K562 (cell line): ENCODE results near the gene DNMT1. TPM values are rescaled to one million over a fixed set of nuclear protein-coding genes. Genes with fewer than 3 reads are reported as not detected.
A peak's percentile ranks its signal among the peaks of the same experiment; 100 is the strongest.

Experiments
- BRCA1 ChIP-seq, 2 experiments: fragments of 450-650 bp in 1 of 2; sonication (generic) in 1 of 2; formaldehyde crosslinking in 1 of 2; IDR thresholded peaks; 2 replicates each; pipeline versions ENCODE4 v1.5.0 to v1.6.1; 2017 to 2020; ENCODE audit warnings: mild to moderate bottlenecking in 1 of 2, missing genetic modification reagents in 1 of 2
- DDX20 ChIP-seq: fragments of 450-650 bp; IDR thresholded peaks from 2 replicates; pipeline ENCODE4 v1.6.1; 2016; ENCODE audit warnings: missing genetic modification characterization, low read depth, mild to moderate bottlenecking, missing compliant biosample characterization, moderate library complexity
- GTF2E2 ChIP-seq: fragments of 200-800 bp; sonication (Bioruptor generic); IDR thresholded peaks from 2 replicates; pipeline ENCODE4 v1.6.1; 2016; ENCODE audit warnings: missing genetic modification characterization, missing compliant biosample characterization
- KHSRP ChIP-seq: fragments of 450-650 bp; IDR thresholded peaks from 2 replicates; pipeline ENCODE4 v1.6.1; 2017
- NFRKB ChIP-seq: fragments of 450-650 bp; IDR thresholded peaks from 2 replicates; pipeline ENCODE4 v1.6.1; 2016; ENCODE audit warnings: low read depth
- NR2F6 ChIP-seq: fragments of 450-650 bp; formaldehyde crosslinking; IDR thresholded peaks from 2 replicates; pipeline ENCODE4 v1.4.0; 2020; ENCODE audit warnings: mild to moderate bottlenecking
- PCBP2 ChIP-seq: fragments of 200-400 bp; formaldehyde crosslinking; IDR thresholded peaks from 2 replicates; pipeline ENCODE4 v1.6.1; 2018; ENCODE audit warnings: low read length, low read depth, mild to moderate bottlenecking, moderate library complexity; ENCODE audit not compliant: poor library complexity, severe bottlenecking
- RBBP5 ChIP-seq: fragments of 200-600 bp; sonication (generic); IDR thresholded peaks from 2 replicates; pipeline ENCODE4 v1.6.1; 2012; ENCODE audit warnings: borderline replicate concordance, mild to moderate bottlenecking, low read length, control low read depth, inconsistent platforms; ENCODE audit not compliant: insufficient read depth, poor library complexity, severe bottlenecking
- SIX5 ChIP-seq, 2 experiments: IDR thresholded peaks; 2 replicates each; pipeline ENCODE4 v1.6.1; 2011; ENCODE audit warnings: low read length in 2 of 2, borderline replicate concordance in 1 of 2, low read depth in 1 of 2, mild to moderate bottlenecking in 1 of 2, moderate library complexity in 1 of 2; ENCODE audit not compliant: insufficient read depth in 1 of 2
- SREBF2 ChIP-seq: sonication (generic); formaldehyde crosslinking; IDR thresholded peaks from 2 replicates; pipeline ENCODE4 v1.4.0; 2020; ENCODE audit warnings: mild to moderate bottlenecking, missing genetic modification reagents
- ZC3H4 ChIP-seq: sonication (generic); formaldehyde crosslinking; IDR thresholded peaks from 2 replicates; pipeline ENCODE4 v1.9.0; 2021; ENCODE audit warnings: missing genetic modification reagents, borderline replicate concordance
- ZKSCAN1 ChIP-seq: fragments of 150-350 bp; IDR thresholded peaks from 2 replicates; pipeline ENCODE4 v1.6.1; 2016; ENCODE audit warnings: low read depth, low read length
- ZNF140 ChIP-seq: fragments of 250-450 bp; sonication (Bioruptor Pico); IDR thresholded peaks from 2 replicates; pipeline ENCODE4 v1.8.0; 2021; ENCODE audit warnings: moderate library complexity, mild to moderate bottlenecking, inconsistent platforms
- ZZZ3 ChIP-seq: fragments of 450-650 bp; IDR thresholded peaks from 2 replicates; pipeline ENCODE4 v1.6.1; 2016; ENCODE audit warnings: antibody characterized with exemption, mild to moderate bottlenecking, moderate library complexity
- polyA plus RNA-seq, 8 experiments: library from polyadenylated mRNA; depleted of rRNA in 4 of 8; stranded (reverse) in 5 of 8; unstranded in 3 of 8; fragments of >200 nt; fragmentation: Nextera tagmentation in 2 of 8; fragmentation: Illumina TruSeq in 1 of 8; extraction: Ambion mirVana in 2 of 8; extraction: Trizol in 1 of 8; gene quantifications; 2 replicates each; pipeline versions ENCODE4 v1.2.1 to v1.2.3, GENCODE V29; 2011 to 2014; ENCODE audit warnings: inconsistent platforms in 1 of 8, missing spikeins in 1 of 8
- total RNA-seq, 7 experiments: library from RNA; depleted of rRNA in 6 of 7; stranded (reverse); fragments of >200 nt in 6 of 7; fragmentation: Illumina TruSeq in 2 of 7; extraction: Trizol in 2 of 7; gene quantifications; 2 replicates each; pipeline versions ENCODE4 v1.2.1 to v1.2.3, GENCODE V29; 2011 to 2021; ENCODE audit warnings: low replicate concordance in 1 of 7
- TF ChIP-seq, protein P1 (sequence below): fragments of 250-450 bp; sonication (Bioruptor Pico); IDR thresholded peaks from 2 replicates; pipeline ENCODE4 v1.5.0; 2021
- TF ChIP-seq, protein P2 (sequence below): fragments of 250-450 bp; sonication (Bioruptor Pico); IDR thresholded peaks from 2 replicates; pipeline ENCODE4 v1.8.0; 2022; ENCODE audit warnings: moderate library complexity, mild to moderate bottlenecking, inconsistent platforms
- TF ChIP-seq, protein P3 (sequence below): fragments of 250-450 bp; sonication (Bioruptor Pico); IDR thresholded peaks from 2 replicates; pipeline ENCODE4 v1.4.0; 2020; ENCODE audit warnings: mild to moderate bottlenecking, moderate library complexity, borderline replicate concordance
- TF ChIP-seq, protein P4 (sequence below): fragments of 450-650 bp; IDR thresholded peaks from 2 replicates; pipeline ENCODE4 v1.7.1; 2018; ENCODE audit warnings: mild to moderate bottlenecking, low read depth; ENCODE audit not compliant: partially characterized antibody
- TF ChIP-seq, protein P5 (sequence below): fragments of 450-650 bp; IDR thresholded peaks from 2 replicates; pipeline ENCODE4 v1.6.1; 2016; ENCODE audit warnings: missing biosample characterization, missing genetic modification characterization

The DNMT1 gene
- total and polyA plus RNA-seq, 9 of the 15 experiments (the other 6 are each of a cell fraction or from before 2014, with no cell fraction given): 80.1 to 271 (median 121) TPM

DNA sequence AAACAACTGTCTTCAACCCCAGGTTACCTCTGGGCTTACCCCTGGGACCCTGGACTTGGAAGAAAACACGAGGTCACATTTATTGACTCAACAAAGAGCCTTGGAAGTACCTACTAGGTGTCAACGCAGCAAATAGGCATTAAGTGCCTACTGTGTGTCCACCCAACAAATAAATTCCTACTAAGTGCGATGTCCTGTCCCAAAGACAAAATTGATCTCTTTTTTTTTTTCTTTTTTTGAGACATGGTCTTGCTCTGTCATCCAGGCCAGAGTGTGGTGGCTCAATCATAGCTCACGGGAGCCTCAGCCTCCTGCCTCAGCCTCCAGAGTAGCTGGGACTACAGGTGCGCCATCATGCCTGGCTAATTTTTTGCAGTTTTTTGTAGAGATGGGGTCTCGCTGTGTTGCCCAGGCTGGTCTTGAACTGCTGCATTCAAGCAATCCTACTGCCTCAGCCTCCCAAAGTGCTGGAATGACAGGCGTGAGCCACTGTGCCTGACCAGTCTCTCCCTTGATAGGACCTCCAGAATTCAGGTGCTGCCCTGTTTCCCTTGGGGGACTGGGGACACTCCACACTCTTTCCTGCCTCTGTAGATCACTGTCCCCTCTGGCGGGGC, 37.0 kb upstream of the DNMT1 start (continued):
- TF ChIP-seq, protein P1, sequence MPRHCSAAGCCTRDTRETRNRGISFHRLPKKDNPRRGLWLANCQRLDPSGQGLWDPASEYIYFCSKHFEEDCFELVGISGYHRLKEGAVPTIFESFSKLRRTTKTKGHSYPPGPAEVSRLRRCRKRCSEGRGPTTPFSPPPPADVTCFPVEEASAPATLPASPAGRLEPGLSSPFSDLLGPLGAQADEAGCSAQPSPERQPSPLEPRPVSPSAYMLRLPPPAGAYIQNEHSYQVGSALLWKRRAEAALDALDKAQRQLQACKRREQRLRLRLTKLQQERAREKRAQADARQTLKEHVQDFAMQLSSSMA (CRISPR knock-in tag): no peak
- TF ChIP-seq PCBP2: no peak
- no peak for TF ChIP-seq NFRKB
- TF ChIP-seq ZNF140 (CRISPR knock-in tag): no peak
- TF ChIP-seq SREBF2 (CRISPR knock-in tag): no peak
- TF ChIP-seq RBBP5: no peak
- TF ChIP-seq NR2F6 (CRISPR knock-in tag): no peak
- TF ChIP-seq, protein P2, sequence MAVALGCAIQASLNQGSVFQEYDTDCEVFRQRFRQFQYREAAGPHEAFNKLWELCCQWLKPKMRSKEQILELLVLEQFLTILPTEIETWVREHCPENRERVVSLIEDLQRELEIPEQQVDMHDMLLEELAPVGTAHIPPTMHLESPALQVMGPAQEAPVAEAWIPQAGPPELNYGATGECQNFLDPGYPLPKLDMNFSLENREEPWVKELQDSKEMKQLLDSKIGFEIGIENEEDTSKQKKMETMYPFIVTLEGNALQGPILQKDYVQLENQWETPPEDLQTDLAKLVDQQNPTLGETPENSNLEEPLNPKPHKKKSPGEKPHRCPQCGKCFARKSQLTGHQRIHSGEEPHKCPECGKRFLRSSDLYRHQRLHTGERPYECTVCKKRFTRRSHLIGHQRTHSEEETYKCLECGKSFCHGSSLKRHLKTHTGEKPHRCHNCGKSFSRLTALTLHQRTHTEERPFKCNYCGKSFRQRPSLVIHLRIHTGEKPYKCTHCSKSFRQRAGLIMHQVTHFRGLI (CRISPR knock-in tag): no peak
- no peak for TF ChIP-seq BRCA1 (IDR thresholded peaks at IDR 0.05)
- TF ChIP-seq BRCA1 (CRISPR knock-in tag; IDR thresholded peaks at IDR 0.05): no peak
- TF ChIP-seq KHSRP: 0 out of 2 replicates have a peak, but pooled peaks have one; percentile 1
- TF ChIP-seq, protein P3, sequence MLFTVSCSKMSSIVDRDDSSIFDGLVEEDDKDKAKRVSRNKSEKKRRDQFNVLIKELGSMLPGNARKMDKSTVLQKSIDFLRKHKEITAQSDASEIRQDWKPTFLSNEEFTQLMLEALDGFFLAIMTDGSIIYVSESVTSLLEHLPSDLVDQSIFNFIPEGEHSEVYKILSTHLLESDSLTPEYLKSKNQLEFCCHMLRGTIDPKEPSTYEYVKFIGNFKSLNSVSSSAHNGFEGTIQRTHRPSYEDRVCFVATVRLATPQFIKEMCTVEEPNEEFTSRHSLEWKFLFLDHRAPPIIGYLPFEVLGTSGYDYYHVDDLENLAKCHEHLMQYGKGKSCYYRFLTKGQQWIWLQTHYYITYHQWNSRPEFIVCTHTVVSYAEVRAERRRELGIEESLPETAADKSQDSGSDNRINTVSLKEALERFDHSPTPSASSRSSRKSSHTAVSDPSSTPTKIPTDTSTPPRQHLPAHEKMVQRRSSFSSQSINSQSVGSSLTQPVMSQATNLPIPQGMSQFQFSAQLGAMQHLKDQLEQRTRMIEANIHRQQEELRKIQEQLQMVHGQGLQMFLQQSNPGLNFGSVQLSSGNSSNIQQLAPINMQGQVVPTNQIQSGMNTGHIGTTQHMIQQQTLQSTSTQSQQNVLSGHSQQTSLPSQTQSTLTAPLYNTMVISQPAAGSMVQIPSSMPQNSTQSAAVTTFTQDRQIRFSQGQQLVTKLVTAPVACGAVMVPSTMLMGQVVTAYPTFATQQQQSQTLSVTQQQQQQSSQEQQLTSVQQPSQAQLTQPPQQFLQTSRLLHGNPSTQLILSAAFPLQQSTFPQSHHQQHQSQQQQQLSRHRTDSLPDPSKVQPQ (CRISPR knock-in tag): no peak
- no peak for TF ChIP-seq GTF2E2
- no peak for TF ChIP-seq DDX20 (tag)
- no peak for TF ChIP-seq ZC3H4 (CRISPR knock-in tag)
- TF ChIP-seq, protein P4, sequence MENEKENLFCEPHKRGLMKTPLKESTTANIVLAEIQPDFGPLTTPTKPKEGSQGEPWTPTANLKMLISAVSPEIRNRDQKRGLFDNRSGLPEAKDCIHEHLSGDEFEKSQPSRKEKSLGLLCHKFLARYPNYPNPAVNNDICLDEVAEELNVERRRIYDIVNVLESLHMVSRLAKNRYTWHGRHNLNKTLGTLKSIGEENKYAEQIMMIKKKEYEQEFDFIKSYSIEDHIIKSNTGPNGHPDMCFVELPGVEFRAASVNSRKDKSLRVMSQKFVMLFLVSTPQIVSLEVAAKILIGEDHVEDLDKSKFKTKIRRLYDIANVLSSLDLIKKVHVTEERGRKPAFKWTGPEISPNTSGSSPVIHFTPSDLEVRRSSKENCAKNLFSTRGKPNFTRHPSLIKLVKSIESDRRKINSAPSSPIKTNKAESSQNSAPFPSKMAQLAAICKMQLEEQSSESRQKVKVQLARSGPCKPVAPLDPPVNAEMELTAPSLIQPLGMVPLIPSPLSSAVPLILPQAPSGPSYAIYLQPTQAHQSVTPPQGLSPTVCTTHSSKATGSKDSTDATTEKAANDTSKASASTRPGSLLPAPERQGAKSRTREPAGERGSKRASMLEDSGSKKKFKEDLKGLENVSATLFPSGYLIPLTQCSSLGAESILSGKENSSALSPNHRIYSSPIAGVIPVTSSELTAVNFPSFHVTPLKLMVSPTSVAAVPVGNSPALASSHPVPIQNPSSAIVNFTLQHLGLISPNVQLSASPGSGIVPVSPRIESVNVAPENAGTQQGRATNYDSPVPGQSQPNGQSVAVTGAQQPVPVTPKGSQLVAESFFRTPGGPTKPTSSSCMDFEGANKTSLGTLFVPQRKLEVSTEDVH: no peak
- peak; percentile 99 for TF ChIP-seq ZKSCAN1
- TF ChIP-seq ZZZ3: no peak
- TF ChIP-seq, protein P5, sequence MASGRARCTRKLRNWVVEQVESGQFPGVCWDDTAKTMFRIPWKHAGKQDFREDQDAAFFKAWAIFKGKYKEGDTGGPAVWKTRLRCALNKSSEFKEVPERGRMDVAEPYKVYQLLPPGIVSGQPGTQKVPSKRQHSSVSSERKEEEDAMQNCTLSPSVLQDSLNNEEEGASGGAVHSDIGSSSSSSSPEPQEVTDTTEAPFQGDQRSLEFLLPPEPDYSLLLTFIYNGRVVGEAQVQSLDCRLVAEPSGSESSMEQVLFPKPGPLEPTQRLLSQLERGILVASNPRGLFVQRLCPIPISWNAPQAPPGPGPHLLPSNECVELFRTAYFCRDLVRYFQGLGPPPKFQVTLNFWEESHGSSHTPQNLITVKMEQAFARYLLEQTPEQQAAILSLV (tag): 0 out of 2 replicates have a peak, but pooled peaks have one; percentile 17
- TF ChIP-seq SIX5 (IDR thresholded peaks at IDR 0.05; ENCODE audit: borderline replicate concordance in 1 of 2, insufficient read depth in 1 of 2, low read depth in 1 of 2, low read length in 2 of 2): no peak
